B cell (primary cell): Measurements from ENCODE around the gene KDM5A. TPM values are rescaled to one million over a fixed set of nuclear protein-coding genes. Genes with fewer than 3 reads are reported as not detected.

Source experiments
- ATAC-seq: fragments of 200-7000 bp; cut with Tn5 transposase; one replicate; pipeline ENCODE4 v1.10.0; 2021; ENCODE audit warnings: low read depth, mild to moderate bottlenecking, moderate number of reproducible peaks, moderate library complexity
- CTCF ChIA-PET: fragments of 350-600 bp; sonication (Branson Sonifier 250); formaldehyde crosslinking; loops from one replicate; lab custom pipeline; 2021; ENCODE audit warnings: antibody characterized with exemption, inconsistent platforms; lab: Charles Lee
- POLR2A ChIA-PET: fragments of 350-600 bp; sonication (Branson Sonifier 250); formaldehyde crosslinking; loops from one replicate; lab custom pipeline; 2021; ENCODE audit warnings: antibody characterized with exemption; lab: Charles Lee
- DNase-seq: peaks from one replicate; pipeline ENCODE4 v3.0.0; 2013
- H2AFZ ChIP-seq: 2 replicates; pipeline ENCODE4 v1.6.1; 2012; ENCODE audit warnings: mild to moderate bottlenecking, low read depth, low read length; ENCODE audit not compliant: insufficient read depth, poor library complexity, severe bottlenecking
- H3K27ac ChIP-seq, 2 donors: 1 replicate in 1 of 2; 2 replicates in 1 of 2; pipeline ENCODE4 v1.5.1; 2012 to 2013; ENCODE audit warnings: low read length in 2 of 2, mild to moderate bottlenecking in 2 of 2, moderate library complexity in 1 of 2
- H3K27me3 ChIP-seq, 4 experiments: fragments of 200-600 bp in 1 of 4; sonication (generic) in 1 of 4; replicated peaks in 1 of 4; 1 replicate in 2 of 4; 2 replicates in 2 of 4; pipeline versions ENCODE4 v1.6.1 to v1.7.0; 2013 to 2016; ENCODE audit warnings: low read length in 3 of 4, mild to moderate bottlenecking in 2 of 4, mixed read lengths in 1 of 4, moderate library complexity in 1 of 4; ENCODE audit not compliant: insufficient read depth in 4 of 4, control insufficient read depth in 3 of 4; ENCODE audit errors: control extremely low read depth in 1 of 4
- H3K36me3 ChIP-seq, 2 experiments: replicated peaks in 1 of 2; 1 replicate in 1 of 2; 2 replicates in 1 of 2; pipeline versions ENCODE4 v1.6.1 to v1.7.1; 2013; ENCODE audit warnings: low read length in 1 of 2; ENCODE audit not compliant: insufficient read depth in 2 of 2, control insufficient read depth in 1 of 2; ENCODE audit errors: control extremely low read depth in 1 of 2, extremely low read depth in 1 of 2
- H3K4me1 ChIP-seq, 2 donors: fragments of 200-600 bp in 1 of 2; sonication (generic) in 1 of 2; 1 replicate in 1 of 2; 2 replicates in 1 of 2; pipeline versions ENCODE4 v1.5.1 to v1.6.1; 2013 to 2017; ENCODE audit warnings: low read length in 2 of 2; ENCODE audit not compliant: control insufficient read depth in 2 of 2, insufficient read depth in 2 of 2
- H3K4me2 ChIP-seq: replicated peaks from 2 replicates; pipeline ENCODE3; 2012; ENCODE audit warnings: mild to moderate bottlenecking, low read depth, low read length; ENCODE audit not compliant: poor library complexity, severe bottlenecking
- H3K4me3 ChIP-seq, 5 experiments: fragments of 200-600 bp in 1 of 5; sonication (generic) in 1 of 5; 1 replicate in 3 of 5; 2 replicates in 2 of 5; pipeline versions ENCODE4 v1.5.1 to v1.7.0; 2011 to 2016; ENCODE audit warnings: low read length in 4 of 5, mild to moderate bottlenecking in 4 of 5, low read depth in 2 of 5, control low read depth in 1 of 5, moderate library complexity in 1 of 5; ENCODE audit not compliant: insufficient read depth in 1 of 5; ENCODE audit errors: control extremely low read depth in 1 of 5, extremely low read depth in 1 of 5
- H3K79me2 ChIP-seq: fragments of 200-600 bp; sonication (generic); one replicate; pipeline ENCODE4 v1.6.0; 2016; ENCODE audit warnings: low read length; ENCODE audit not compliant: control insufficient read depth, insufficient read depth
- H3K9ac ChIP-seq: fragments of 200-600 bp; sonication (generic); 2 replicates; pipeline ENCODE4 v1.6.1; 2017; ENCODE audit warnings: mild to moderate bottlenecking, low read length, moderate library complexity
- H3K9me3 ChIP-seq, 3 donors: one replicate each; pipeline versions ENCODE4 v1.6.1 to v1.7.1; 2013; ENCODE audit warnings: low read length in 2 of 3; ENCODE audit not compliant: control insufficient read depth in 2 of 3, insufficient read depth in 1 of 3; ENCODE audit errors: control extremely low read depth in 1 of 3
- H4K20me1 ChIP-seq: 2 replicates; pipeline ENCODE4 v1.6.0; 2012; ENCODE audit warnings: mild to moderate bottlenecking, low read length; ENCODE audit not compliant: insufficient read depth, control insufficient read depth, poor library complexity, severe bottlenecking
- H3K27ac Mint-ChIP-seq: one replicate; pipeline ENCODE4 v1.8.0; 2021; ENCODE audit warnings: mixed read lengths
- H3K27me3 Mint-ChIP-seq: one replicate; pipeline ENCODE4 v1.8.0; 2021; ENCODE audit warnings: mixed read lengths
- H3K4me1 Mint-ChIP-seq: one replicate; pipeline ENCODE4 v1.8.0; 2021; ENCODE audit warnings: mixed read lengths
- H3K4me3 Mint-ChIP-seq: one replicate; pipeline ENCODE4 v1.8.0; 2021; ENCODE audit warnings: mixed read lengths
- H3K9me3 Mint-ChIP-seq: one replicate; pipeline ENCODE4 v1.8.0; 2022; ENCODE audit warnings: mixed read lengths; ENCODE audit not compliant: insufficient read depth
- CTCF ChIP-seq: fragments of 200-600 bp; IDR thresholded peaks from one replicate; pipeline ENCODE4 v1.8.0; 2022; ENCODE audit warnings: antibody characterized with exemption, mild to moderate bottlenecking
- EZH2 ChIP-seq: IDR thresholded peaks from 2 replicates; pipeline ENCODE4 v1.6.1; 2012; ENCODE audit warnings: borderline replicate concordance, low read depth, mild to moderate bottlenecking, moderate library complexity, low read length; ENCODE audit not compliant: insufficient read depth, poor library complexity, severe bottlenecking
- WGBS: methylation state at CpG from one replicate; pipeline ENCODE4 v1.1.5; 2013; ENCODE audit warnings: missing lambda C conversion rate; ENCODE audit not compliant: insufficient coverage; 5-methylcytosine and 5-hydroxymethylcytosine counted together
- intact Hi-C: fragments of 100-400 bp; cut with micrococcal nuclease; formaldehyde crosslinking; loops from one replicate; pipeline ENCODE4 v1.10.0; 2022
- polyA plus RNA-seq: library from polyadenylated mRNA; depleted of rRNA; stranded (reverse); fragments of >200 nt; gene quantifications from 2 replicates; pipeline ENCODE4 v1.2.3, GENCODE V29; 2012
- total RNA-seq, 2 donors: library from RNA; stranded (reverse); fragments of 120-200 nt in 1 of 2; gene quantifications; 1 replicate in 1 of 2; 2 replicates in 1 of 2; pipeline versions ENCODE4 v1.2.3 to v1.2.4, GENCODE V29; 2013 to 2022

KDM5A gene
- total and polyA plus RNA-seq, 2 donors (not counting 1 experiment from before 2014, with no cell fraction given) = 13.0 to 171 TPM

- POLR2A ChIA-PET = no interaction called here
- H3K4me3 Mint-ChIP-seq = no peak overlapping the region
- no peak overlapping the region for H3K27ac Mint-ChIP-seq
Measured at GRCh38 chr12:234891-235415, 154.2 kb downstream of the KDM5A start.

GRCh38 chr12:234019-234418, 155.1 kb downstream of the KDM5A start:
- no peak overlapping the region for H3K4me2 ChIP-seq
- H2AFZ ChIP-seq = no peak overlapping the region
- no peak for DNase-seq
- no peaks in the 10 kb centered on the region for H4K20me1 ChIP-seq
- peaks cover 9% of the 10 kb centered on the region for H3K9me3 Mint-ChIP-seq
- no peak for TF ChIP-seq CTCF
- TF ChIP-seq EZH2 = no peak
- peaks cover 30% of the 10 kb centered on the region for H3K27me3 Mint-ChIP-seq
- no peaks in the 10 kb centered on the region for H3K36me3 ChIP-seq
- H3K27ac Mint-ChIP-seq = no peak overlapping the region
- no peaks in the 10 kb centered on the region for H3K4me1 Mint-ChIP-seq
- POLR2A ChIA-PET = no interaction called here
- H3K9ac ChIP-seq = no peak overlapping the region
- H3K27me3 ChIP-seq = no peaks in the 10 kb centered on the region
- intact Hi-C loops = no loop called here
- no peaks in the 10 kb centered on the region for H3K4me1 ChIP-seq
- no peak overlapping the region for H3K4me3 ChIP-seq
- H3K4me3 Mint-ChIP-seq = no peak overlapping the region
- peaks cover 0 to 26% (median 3%) of the 10 kb centered on the region in 3 donors for H3K9me3 ChIP-seq
- no peak overlapping the region for H3K27ac ChIP-seq
- no peaks in the 10 kb centered on the region for H3K79me2 ChIP-seq
- WGBS = 97% methylated on average over 3 of the region's 7 CpGs
- no peak for ATAC-seq
- CTCF ChIA-PET = no interaction called here

More at GRCh38 chr12:234891-235415, 154.2 kb downstream of the KDM5A start:
- CTCF ChIA-PET = no interaction called here
- no peak for ATAC-seq
- no peaks in the 10 kb centered on the region for H3K4me1 Mint-ChIP-seq
- Histone ChIP-seq H3K27me3 (no peaks in the 10 kb centered on the region), H3K27ac (no peak overlapping the region), H3K79me2 (no peaks in the 10 kb centered on the region), H3K9me3 (peaks cover 0 to 26% (median 3%) of the 10 kb centered on the region in 3 donors), H2AFZ (no peak overlapping the region), H3K9ac (no peak overlapping the region), H3K4me1 (no peaks in the 10 kb centered on the region), H3K36me3 (no peaks in the 10 kb centered on the region), H3K4me2 (no peak overlapping the region), H3K4me3 (no peak overlapping the region), H4K20me1 (no peaks in the 10 kb centered on the region)
- no peak for DNase-seq
- H3K27me3 Mint-ChIP-seq = peaks cover 28% of the 10 kb centered on the region
- 98% methylated on average over 8 of the region's 10 CpGs for WGBS
- TF ChIP-seq EZH2 = no peak
- no peak for TF ChIP-seq CTCF
- intact Hi-C loops = no loop called here
- peaks cover 9% of the 10 kb centered on the region for H3K9me3 Mint-ChIP-seq
